ENCODE results near the gene TAF5L.
"Not testable (repeated sequence)": the region's sequence is repeated elsewhere in the genome, so short reads cannot be mapped to it uniquely, and the experiment has no call there.

The TAF5L gene

GRCh38 chr1:229570891-229571516 lies 54.9 kb downstream of the TAF5L start:
- no peak for DNase-seq (ENCODE audit: low read depth, low spot score)

GRCh38 chr1:229570305-229570704 lies 55.6 kb downstream of the TAF5L start:
- DNase-seq (ENCODE audit: low read depth, low spot score), result no peak

GRCh38 chr1:229567109-229567868 lies 58.6 kb downstream of the TAF5L start:
- DNase-seq (ENCODE audit: low read depth, low spot score), result no peak

- no peak for DNase-seq (ENCODE audit: low read depth, low spot score)
These were observed 62.2 kb downstream of the TAF5L start for GRCh38 chr1:229563701-229564100.

GRCh38 chr1:229563241-229563640 lies 62.7 kb downstream of the TAF5L start:
- no peak for DNase-seq (ENCODE audit: low read depth, low spot score)

GRCh38 chr1:229562686-229563085 lies 63.2 kb downstream of the TAF5L start:
- DNase-seq (ENCODE audit: low read depth, low spot score), result no peak

- no peak for DNase-seq (ENCODE audit: low read depth, low spot score)
These were observed 64.8 kb downstream of the TAF5L start for GRCh38 chr1:229561141-229561540.

- DNase-seq (ENCODE audit: low read depth, low spot score), result not testable (repeated sequence)
These were observed 65.8 kb downstream of the TAF5L start for GRCh38 chr1:229560124-229560523.

- not testable (repeated sequence) for DNase-seq (ENCODE audit: low read depth, low spot score)
These were observed 66.6 kb downstream of the TAF5L start for GRCh38 chr1:229559336-229559801.

- DNase-seq (ENCODE audit: low read depth, low spot score), result peak; percentile 94
These were observed 67.2 kb downstream of the TAF5L start, which contains the start of gene ABCB10 for GRCh38 chr1:229558460-229559335. TSS of gene ABCB10 (minus strand) at chr1:229558707. CDS start at chr1:229558652, 55 bp downstream.

GRCh38 chr1:229557913-229558414 lies 68.0 kb downstream of the TAF5L start:
- no peak for DNase-seq (ENCODE audit: low read depth, low spot score)

GRCh38 chr1:229557200-229557850 lies 68.6 kb downstream of the TAF5L start:
- DNase-seq (ENCODE audit: low read depth, low spot score), result no peak

GRCh38 chr1:229554886-229555621 lies 70.9 kb downstream of the TAF5L start:
- DNase-seq (ENCODE audit: low read depth, low spot score), result no peak

- DNase-seq (ENCODE audit: low read depth, low spot score), result no peak
These were observed 72.2 kb downstream of the TAF5L start for GRCh38 chr1:229553621-229554130.

GRCh38 chr1:229552732-229553131 lies 73.2 kb downstream of the TAF5L start:
- no peak for DNase-seq (ENCODE audit: low read depth, low spot score)

GRCh38 chr1:229550812-229551567 lies 74.9 kb downstream of the TAF5L start:
- no peak for DNase-seq (ENCODE audit: low read depth, low spot score)

- DNase-seq (ENCODE audit: low read depth, low spot score), result no peak
These were observed 78.4 kb downstream of the TAF5L start for GRCh38 chr1:229547542-229547941.

GRCh38 chr1:229544587-229544986 lies 81.3 kb downstream of the TAF5L start:
- no peak for DNase-seq (ENCODE audit: low read depth, low spot score)

Data from smooth muscle cell of the brain vasculature (primary cell).